BE2C (cell line): ENCODE measurements around the gene PRKCB.

ENCODE experiments used
- DNase-seq: peaks from one replicate; pipeline ENCODE4 v3.0.0-alpha.2; 2020
- H3K27me3 ChIP-seq: fragments of 250-450 bp; sonication (Bioruptor Pico); 2 replicates; pipeline ENCODE4 v1.5.1; 2020; ENCODE audit warnings: mild to moderate bottlenecking
- H3K36me3 ChIP-seq: fragments of 250-450 bp; sonication (Bioruptor Pico); 2 replicates; pipeline ENCODE4 v1.5.1; 2020; ENCODE audit warnings: mild to moderate bottlenecking
- H3K4me1 ChIP-seq: fragments of 250-450 bp; sonication (Bioruptor Pico); 2 replicates; pipeline ENCODE4 v1.5.1; 2020
- H3K4me3 ChIP-seq: 2 replicates; pipeline ENCODE4 v1.5.1; 2011; ENCODE audit warnings: low read depth, low read length
- H3K9me3 ChIP-seq: fragments of 250-450 bp; sonication (Bioruptor Pico); 2 replicates; pipeline ENCODE4 v1.5.1; 2020
- TF ChIP-seq, protein P1 (sequence below): IDR thresholded peaks from 2 replicates; pipeline ENCODE4 v1.5.1; 2012; ENCODE audit warnings: mild to moderate bottlenecking, low read depth, low read length

PRKCB gene

GRCh38 chr16:24071666-24072360, 236.0 kb downstream of the PRKCB start:
- H3K4me1 ChIP-seq: no peaks in the 10 kb centered on the region
- H3K9me3 ChIP-seq: no peaks in the 10 kb centered on the region
- TF ChIP-seq, protein P1, sequence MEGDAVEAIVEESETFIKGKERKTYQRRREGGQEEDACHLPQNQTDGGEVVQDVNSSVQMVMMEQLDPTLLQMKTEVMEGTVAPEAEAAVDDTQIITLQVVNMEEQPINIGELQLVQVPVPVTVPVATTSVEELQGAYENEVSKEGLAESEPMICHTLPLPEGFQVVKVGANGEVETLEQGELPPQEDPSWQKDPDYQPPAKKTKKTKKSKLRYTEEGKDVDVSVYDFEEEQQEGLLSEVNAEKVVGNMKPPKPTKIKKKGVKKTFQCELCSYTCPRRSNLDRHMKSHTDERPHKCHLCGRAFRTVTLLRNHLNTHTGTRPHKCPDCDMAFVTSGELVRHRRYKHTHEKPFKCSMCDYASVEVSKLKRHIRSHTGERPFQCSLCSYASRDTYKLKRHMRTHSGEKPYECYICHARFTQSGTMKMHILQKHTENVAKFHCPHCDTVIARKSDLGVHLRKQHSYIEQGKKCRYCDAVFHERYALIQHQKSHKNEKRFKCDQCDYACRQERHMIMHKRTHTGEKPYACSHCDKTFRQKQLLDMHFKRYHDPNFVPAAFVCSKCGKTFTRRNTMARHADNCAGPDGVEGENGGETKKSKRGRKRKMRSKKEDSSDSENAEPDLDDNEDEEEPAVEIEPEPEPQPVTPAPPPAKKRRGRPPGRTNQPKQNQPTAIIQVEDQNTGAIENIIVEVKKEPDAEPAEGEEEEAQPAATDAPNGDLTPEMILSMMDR: no peak
- no peak for DNase-seq
- no peaks in the 10 kb centered on the region for H3K27me3 ChIP-seq
- no peaks in the 10 kb centered on the region for H3K36me3 ChIP-seq
- H3K4me3 ChIP-seq: no peak overlapping the region

DNA sequence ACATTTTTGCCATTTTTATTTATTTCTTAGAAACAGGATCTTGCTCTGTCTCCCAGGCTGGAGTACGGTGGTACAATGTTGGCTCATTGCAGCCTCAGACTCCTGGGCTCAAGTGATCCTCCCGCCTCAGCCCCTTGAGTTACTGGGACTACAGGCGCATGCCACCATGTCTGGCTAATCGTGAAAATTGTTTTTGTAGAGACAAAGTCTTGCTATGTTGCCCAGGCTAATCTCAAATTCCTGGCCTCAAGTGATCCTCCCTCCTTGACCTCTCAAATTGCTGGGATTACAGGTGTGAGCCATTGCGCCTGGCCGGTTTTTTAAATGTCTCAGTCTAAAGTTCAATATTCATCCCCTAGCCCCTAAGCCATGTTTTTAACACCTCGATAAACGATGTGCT, 237.5 kb downstream of the PRKCB start:
- DNase-seq: no peak
- H3K9me3 ChIP-seq: no peaks in the 10 kb centered on the region
- H3K4me3 ChIP-seq: no peak overlapping the region
- no peaks in the 10 kb centered on the region for H3K4me1 ChIP-seq
- TF ChIP-seq, protein P1: no peak
- H3K27me3 ChIP-seq: no peaks in the 10 kb centered on the region
- H3K36me3 ChIP-seq: no peaks in the 10 kb centered on the region

- Histone ChIP-seq H3K36me3 (no peaks in the 10 kb centered on the region), H3K4me3 (no peak overlapping the region), H3K9me3 (no peaks in the 10 kb centered on the region), H3K4me1 (no peaks in the 10 kb centered on the region), H3K27me3 (no peaks in the 10 kb centered on the region)
- DNase-seq: no peak
- TF ChIP-seq, protein P1: no peak
Measured at GRCh38 chr16:24074574-24074973, 238.8 kb downstream of the PRKCB start.

DNA sequence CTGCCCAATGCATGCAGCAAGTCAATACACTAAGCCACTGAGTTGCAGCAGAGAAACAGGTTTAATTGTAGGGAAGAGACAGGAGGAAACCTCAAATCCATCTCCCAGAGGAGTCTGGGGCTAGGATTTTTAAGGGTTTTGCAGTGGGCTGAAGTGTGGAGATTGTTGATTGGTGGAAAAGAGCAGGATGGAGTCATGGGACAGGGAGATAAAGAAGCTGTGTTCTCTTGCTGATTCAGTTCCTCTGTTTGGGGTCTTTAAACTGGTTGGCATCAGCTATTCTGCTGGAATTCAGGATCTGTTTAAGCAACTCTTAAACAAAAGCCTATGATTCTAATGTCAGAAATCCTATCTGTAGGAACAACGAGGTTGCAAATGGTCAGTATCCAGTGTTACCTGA, 239.5 kb downstream of the PRKCB start:
- Histone ChIP-seq H3K36me3 (no peaks in the 10 kb centered on the region), H3K27me3 (no peaks in the 10 kb centered on the region), H3K9me3 (no peaks in the 10 kb centered on the region), H3K4me1 (no peaks in the 10 kb centered on the region), H3K4me3 (no peak overlapping the region)
- TF ChIP-seq, protein P1: no peak
- no peak for DNase-seq

- H3K9me3 ChIP-seq: no peaks in the 10 kb centered on the region
- DNase-seq: no peak
- no peak overlapping the region for H3K4me3 ChIP-seq
- H3K4me1 ChIP-seq: no peaks in the 10 kb centered on the region
- no peaks in the 10 kb centered on the region for H3K27me3 ChIP-seq
- TF ChIP-seq, protein P1: no peak
- no peaks in the 10 kb centered on the region for H3K36me3 ChIP-seq
Measured at GRCh38 chr16:24075931-24076716, 240.3 kb downstream of the PRKCB start.

GRCh38 chr16:24077292-24077691, 241.5 kb downstream of the PRKCB start:
- no peaks in the 10 kb centered on the region for H3K4me1 ChIP-seq
- no peaks in the 10 kb centered on the region for H3K9me3 ChIP-seq
- H3K27me3 ChIP-seq: no peaks in the 10 kb centered on the region
- no peak overlapping the region for H3K4me3 ChIP-seq
- no peak for DNase-seq
- no peaks in the 10 kb centered on the region for H3K36me3 ChIP-seq
- TF ChIP-seq, protein P1: no peak
